ENCODE data around the gene SON.
"Not testable (repeated sequence)": the region's sequence is repeated elsewhere in the genome, so short reads cannot be mapped to it uniquely, and the experiment has no call there.

The SON gene

GRCh38 chr21:33558777-33559421 is 16.1 kb downstream of the SON start:
- Histone ChIP-seq H3K9me3 (ENCODE audit: control insufficient read depth, insufficient read depth, low read depth, low read length) (no peaks in the 10 kb centered on the region), H3K27ac (ENCODE audit: low read depth, low read length) (no peak overlapping the region), H3K4me3 (ENCODE audit: low read depth, low read length) (no peak overlapping the region), H3K27me3 (ENCODE audit: control insufficient read depth, insufficient read depth, low read length) (no peaks in the 10 kb centered on the region), H3K9ac (ENCODE audit: low read length) (no peak overlapping the region), H3K36me3 (ENCODE audit: control insufficient read depth, insufficient read depth, low read length) (peaks cover 94% of the 10 kb centered on the region), H3K4me1 (ENCODE audit: control insufficient read depth, insufficient read depth, low read length) (no peaks in the 10 kb centered on the region)

GRCh38 chr21:33559813-33560212 is 17.0 kb downstream of the SON start:
- H3K27ac ChIP-seq (ENCODE audit: low read depth, low read length) = no peak overlapping the region
- H3K9me3 ChIP-seq (ENCODE audit: control insufficient read depth, insufficient read depth, low read depth, low read length) = no peaks in the 10 kb centered on the region
- H3K36me3 ChIP-seq (ENCODE audit: control insufficient read depth, insufficient read depth, low read length) = peaks cover 90% of the 10 kb centered on the region
- no peaks in the 10 kb centered on the region for H3K4me1 ChIP-seq (ENCODE audit: control insufficient read depth, insufficient read depth, low read length)
- H3K27me3 ChIP-seq (ENCODE audit: control insufficient read depth, insufficient read depth, low read length) = no peaks in the 10 kb centered on the region
- H3K9ac ChIP-seq (ENCODE audit: low read length) = no peak overlapping the region
- H3K4me3 ChIP-seq (ENCODE audit: low read depth, low read length) = no peak overlapping the region

- H3K4me1 ChIP-seq (ENCODE audit: control insufficient read depth, insufficient read depth, low read length) = no peaks in the 10 kb centered on the region
- H3K36me3 ChIP-seq (ENCODE audit: control insufficient read depth, insufficient read depth, low read length) = peaks cover 85% of the 10 kb centered on the region
- no peak overlapping the region for H3K4me3 ChIP-seq (ENCODE audit: low read depth, low read length)
- H3K9ac ChIP-seq (ENCODE audit: low read length) = no peak overlapping the region
- no peaks in the 10 kb centered on the region for H3K27me3 ChIP-seq (ENCODE audit: control insufficient read depth, insufficient read depth, low read length)
- no peaks in the 10 kb centered on the region for H3K9me3 ChIP-seq (ENCODE audit: control insufficient read depth, insufficient read depth, low read depth, low read length)
- H3K27ac ChIP-seq (ENCODE audit: low read depth, low read length) = no peak overlapping the region
Measured at GRCh38 chr21:33560965-33561364, 18.1 kb downstream of the SON start.

- H3K4me3 ChIP-seq (ENCODE audit: low read depth, low read length) = no peak overlapping the region
- H3K36me3 ChIP-seq (ENCODE audit: control insufficient read depth, insufficient read depth, low read length) = peaks cover 82% of the 10 kb centered on the region
- no peaks in the 10 kb centered on the region for H3K9me3 ChIP-seq (ENCODE audit: control insufficient read depth, insufficient read depth, low read depth, low read length)
- no peak overlapping the region for H3K27ac ChIP-seq (ENCODE audit: low read depth, low read length)
- no peaks in the 10 kb centered on the region for H3K27me3 ChIP-seq (ENCODE audit: control insufficient read depth, insufficient read depth, low read length)
- no peaks in the 10 kb centered on the region for H3K4me1 ChIP-seq (ENCODE audit: control insufficient read depth, insufficient read depth, low read length)
- H3K9ac ChIP-seq (ENCODE audit: low read length) = no peak overlapping the region
Measured at GRCh38 chr21:33561373-33561772, 18.5 kb downstream of the SON start.

- H3K9me3 ChIP-seq (ENCODE audit: control insufficient read depth, insufficient read depth, low read depth, low read length) = no peaks in the 10 kb centered on the region
Measured at GRCh38 chr21:33562389-33562788, 19.6 kb downstream of the SON start.

GRCh38 chr21:33566514-33566913 is 23.7 kb downstream of the SON start:
- Histone ChIP-seq H3K9me3 (ENCODE audit: control insufficient read depth, insufficient read depth, low read depth, low read length) (no peaks in the 10 kb centered on the region), H3K27me3 (ENCODE audit: control insufficient read depth, insufficient read depth, low read length) (no peaks in the 10 kb centered on the region), H3K27ac (ENCODE audit: low read depth, low read length) (no peak overlapping the region), H3K4me1 (ENCODE audit: control insufficient read depth, insufficient read depth, low read length) (no peaks in the 10 kb centered on the region), H3K36me3 (ENCODE audit: control insufficient read depth, insufficient read depth, low read length) (peaks cover 83% of the 10 kb centered on the region), H3K9ac (ENCODE audit: low read length) (no peak overlapping the region), H3K4me3 (ENCODE audit: low read depth, low read length) (no peak overlapping the region)

More at GRCh38 chr21:33562389-33562788, 19.6 kb downstream of the SON start:
- H3K9ac ChIP-seq (ENCODE audit: low read length) = no peak overlapping the region
- H3K27ac ChIP-seq (ENCODE audit: low read depth, low read length) = no peak overlapping the region
- H3K36me3 ChIP-seq (ENCODE audit: control insufficient read depth, insufficient read depth, low read length) = peaks cover 82% of the 10 kb centered on the region
- H3K27me3 ChIP-seq (ENCODE audit: control insufficient read depth, insufficient read depth, low read length) = no peaks in the 10 kb centered on the region
- H3K4me1 ChIP-seq (ENCODE audit: control insufficient read depth, insufficient read depth, low read length) = no peaks in the 10 kb centered on the region
- H3K4me3 ChIP-seq (ENCODE audit: low read depth, low read length) = no peak overlapping the region

- no peaks in the 10 kb centered on the region for H3K27me3 ChIP-seq (ENCODE audit: control insufficient read depth, insufficient read depth, low read length)
- H3K4me3 ChIP-seq (ENCODE audit: low read depth, low read length) = no peak overlapping the region
- no peak overlapping the region for H3K27ac ChIP-seq (ENCODE audit: low read depth, low read length)
- no peaks in the 10 kb centered on the region for H3K4me1 ChIP-seq (ENCODE audit: control insufficient read depth, insufficient read depth, low read length)
- no peaks in the 10 kb centered on the region for H3K9me3 ChIP-seq (ENCODE audit: control insufficient read depth, insufficient read depth, low read depth, low read length)
- H3K9ac ChIP-seq (ENCODE audit: low read length) = no peak overlapping the region
- peaks cover 82% of the 10 kb centered on the region for H3K36me3 ChIP-seq (ENCODE audit: control insufficient read depth, insufficient read depth, low read length)
Measured at GRCh38 chr21:33567914-33568313, 25.1 kb downstream of the SON start.

- no peak overlapping the region for H3K4me3 ChIP-seq (ENCODE audit: low read depth, low read length)
- H3K27ac ChIP-seq (ENCODE audit: low read depth, low read length) = no peak overlapping the region
- H3K4me1 ChIP-seq (ENCODE audit: control insufficient read depth, insufficient read depth, low read length) = no peaks in the 10 kb centered on the region
- H3K36me3 ChIP-seq (ENCODE audit: control insufficient read depth, insufficient read depth, low read length) = peaks cover 83% of the 10 kb centered on the region
- H3K27me3 ChIP-seq (ENCODE audit: control insufficient read depth, insufficient read depth, low read length) = no peaks in the 10 kb centered on the region
- H3K9ac ChIP-seq (ENCODE audit: low read length) = no peak overlapping the region
- no peaks in the 10 kb centered on the region for H3K9me3 ChIP-seq (ENCODE audit: control insufficient read depth, insufficient read depth, low read depth, low read length)
Measured at GRCh38 chr21:33568448-33568847, 25.6 kb downstream of the SON start.

GRCh38 chr21:33569991-33570390 is 27.2 kb downstream of the SON start:
- peaks cover 88% of the 10 kb centered on the region for H3K36me3 ChIP-seq (ENCODE audit: control insufficient read depth, insufficient read depth, low read length)
- H3K27ac ChIP-seq (ENCODE audit: low read depth, low read length) = no peak overlapping the region
- no peaks in the 10 kb centered on the region for H3K27me3 ChIP-seq (ENCODE audit: control insufficient read depth, insufficient read depth, low read length)

GRCh38 chr21:33572350-33572749 is 29.5 kb downstream of the SON start:
- H3K4me1 ChIP-seq (ENCODE audit: control insufficient read depth, insufficient read depth, low read length) = no peaks in the 10 kb centered on the region
- peaks cover 98% of the 10 kb centered on the region for H3K36me3 ChIP-seq (ENCODE audit: control insufficient read depth, insufficient read depth, low read length)
- no peak overlapping the region for H3K4me3 ChIP-seq (ENCODE audit: low read depth, low read length)
- no peaks in the 10 kb centered on the region for H3K27me3 ChIP-seq (ENCODE audit: control insufficient read depth, insufficient read depth, low read length)
- H3K9me3 ChIP-seq (ENCODE audit: control insufficient read depth, insufficient read depth, low read depth, low read length) = no peaks in the 10 kb centered on the region
- no peak overlapping the region for H3K27ac ChIP-seq (ENCODE audit: low read depth, low read length)
- H3K9ac ChIP-seq (ENCODE audit: low read length) = no peak overlapping the region

More at GRCh38 chr21:33569991-33570390, 27.2 kb downstream of the SON start:
- Histone ChIP-seq H3K9me3 (ENCODE audit: control insufficient read depth, insufficient read depth, low read depth, low read length) (no peaks in the 10 kb centered on the region), H3K4me3 (ENCODE audit: low read depth, low read length) (no peak overlapping the region), H3K9ac (ENCODE audit: low read length) (no peak overlapping the region), H3K4me1 (ENCODE audit: control insufficient read depth, insufficient read depth, low read length) (no peaks in the 10 kb centered on the region)

- not testable (repeated sequence) for H3K27me3 ChIP-seq (ENCODE audit: control insufficient read depth, insufficient read depth, low read length); H3K9ac ChIP-seq (ENCODE audit: low read length); H3K27ac ChIP-seq (ENCODE audit: low read depth, low read length); H3K4me3 ChIP-seq (ENCODE audit: low read depth, low read length); H3K9me3 ChIP-seq (ENCODE audit: control insufficient read depth, insufficient read depth, low read depth, low read length); H3K4me1 ChIP-seq (ENCODE audit: control insufficient read depth, insufficient read depth, low read length)
- H3K36me3 ChIP-seq (ENCODE audit: control insufficient read depth, insufficient read depth, low read length) = peaks cover 84% of the 10 kb centered on the region
Measured at GRCh38 chr21:33576741-33577141, 33.9 kb downstream of the SON start.
